Uterus (tissue), 4 donors: ENCODE data around the gene KRTAP20-4. TPM values are rescaled to one million over a fixed set of nuclear protein-coding genes. Genes with fewer than 3 reads are reported as not detected.

Experiments
- DNase-seq, 2 donors: peaks; one replicate each; pipeline ENCODE4 v3.0.0-alpha.2; 2019 to 2020
- H3K27ac ChIP-seq, 2 donors: fragments of 200-600 bp; sonication (generic); 1 replicate in 1 of 2; 2 replicates in 1 of 2; pipeline ENCODE4 v1.5.1; 2016 to 2018
- H3K27me3 ChIP-seq, 2 donors: fragments of 200-600 bp; sonication (generic); one replicate each; pipeline ENCODE4 v1.5.1; 2018 to 2019; ENCODE audit warnings: control low read depth in 1 of 2
- H3K36me3 ChIP-seq, 2 donors: fragments of 200-600 bp; sonication (generic); one replicate each; pipeline ENCODE4 v1.5.1; 2019; ENCODE audit warnings: control low read depth in 1 of 2
- H3K4me1 ChIP-seq, 2 donors: fragments of 200-600 bp; sonication (generic); one replicate each; pipeline ENCODE4 v1.5.1; 2018 to 2019; ENCODE audit warnings: control low read depth in 1 of 2
- H3K4me3 ChIP-seq, 2 donors: fragments of 200-600 bp; sonication (generic); 1 replicate in 1 of 2; 2 replicates in 1 of 2; pipeline ENCODE4 v1.5.1; 2018 to 2019; ENCODE audit warnings: mild to moderate bottlenecking in 1 of 2
- H3K9me3 ChIP-seq, 2 donors: fragments of 200-600 bp; sonication (generic); one replicate each; pipeline ENCODE4 v1.5.1; 2019; ENCODE audit warnings: control low read depth in 1 of 2
- POLR2A ChIP-seq, 2 donors: fragments of 450-650 bp; IDR thresholded peaks; one replicate each; pipeline ENCODE4 v1.6.1; 2016; ENCODE audit warnings: antibody characterized with exemption in 2 of 2, mild to moderate bottlenecking in 1 of 2, moderate library complexity in 1 of 2
- intact Hi-C: fragments of 100-400 bp; cut with DNase I; formaldehyde crosslinking; loops from one replicate; pipeline ENCODE4 v1.15.1; 2023; ENCODE audit warnings: low total_unique reads
- total RNA-seq, 4 donors: library from RNA; depleted of rRNA in 3 of 4; stranded (reverse); fragments of >200 nt in 3 of 4; gene quantifications; one replicate each; pipeline versions ENCODE4 v1.1.0 to v1.2.4, GENCODE V29; 2014 to 2023
- TF ChIP-seq, protein P1 (sequence below), 4 experiments: fragments of 200-600 bp in 2 of 4; fragments of 450-650 bp in 2 of 4; sonication (generic) in 2 of 4; IDR thresholded peaks; one replicate each; pipeline ENCODE4 v1.5.1; 2016 to 2019; ENCODE audit warnings: antibody characterized with exemption in 4 of 4, mild to moderate bottlenecking in 2 of 4, moderate library complexity in 1 of 4
- donor health status: DM: yes; HTN: yes; CAD: no.

Gene KRTAP20-4
- total RNA-seq, 4 donors from 2014 or later, result not detected

- no peaks in the 10 kb centered on the region for H3K4me1 ChIP-seq
- H3K27ac ChIP-seq, result no peak overlapping the region
- no peaks in the 10 kb centered on the region for H3K36me3 ChIP-seq
- TF ChIP-seq, protein P1, sequence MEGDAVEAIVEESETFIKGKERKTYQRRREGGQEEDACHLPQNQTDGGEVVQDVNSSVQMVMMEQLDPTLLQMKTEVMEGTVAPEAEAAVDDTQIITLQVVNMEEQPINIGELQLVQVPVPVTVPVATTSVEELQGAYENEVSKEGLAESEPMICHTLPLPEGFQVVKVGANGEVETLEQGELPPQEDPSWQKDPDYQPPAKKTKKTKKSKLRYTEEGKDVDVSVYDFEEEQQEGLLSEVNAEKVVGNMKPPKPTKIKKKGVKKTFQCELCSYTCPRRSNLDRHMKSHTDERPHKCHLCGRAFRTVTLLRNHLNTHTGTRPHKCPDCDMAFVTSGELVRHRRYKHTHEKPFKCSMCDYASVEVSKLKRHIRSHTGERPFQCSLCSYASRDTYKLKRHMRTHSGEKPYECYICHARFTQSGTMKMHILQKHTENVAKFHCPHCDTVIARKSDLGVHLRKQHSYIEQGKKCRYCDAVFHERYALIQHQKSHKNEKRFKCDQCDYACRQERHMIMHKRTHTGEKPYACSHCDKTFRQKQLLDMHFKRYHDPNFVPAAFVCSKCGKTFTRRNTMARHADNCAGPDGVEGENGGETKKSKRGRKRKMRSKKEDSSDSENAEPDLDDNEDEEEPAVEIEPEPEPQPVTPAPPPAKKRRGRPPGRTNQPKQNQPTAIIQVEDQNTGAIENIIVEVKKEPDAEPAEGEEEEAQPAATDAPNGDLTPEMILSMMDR (IDR thresholded peaks at IDR 0.05), result no peak
- no peak for TF ChIP-seq POLR2A (IDR thresholded peaks at IDR 0.05)
- H3K27me3 ChIP-seq, result no peaks in the 10 kb centered on the region
- no peak for DNase-seq
- intact Hi-C loops, result no loop called here
- no peak overlapping the region for H3K4me3 ChIP-seq
- no peaks in the 10 kb centered on the region for H3K9me3 ChIP-seq
Observed at GRCh38 chr21:30612132-30612531, 8.3 kb upstream of the KRTAP20-4 start.

DNA sequence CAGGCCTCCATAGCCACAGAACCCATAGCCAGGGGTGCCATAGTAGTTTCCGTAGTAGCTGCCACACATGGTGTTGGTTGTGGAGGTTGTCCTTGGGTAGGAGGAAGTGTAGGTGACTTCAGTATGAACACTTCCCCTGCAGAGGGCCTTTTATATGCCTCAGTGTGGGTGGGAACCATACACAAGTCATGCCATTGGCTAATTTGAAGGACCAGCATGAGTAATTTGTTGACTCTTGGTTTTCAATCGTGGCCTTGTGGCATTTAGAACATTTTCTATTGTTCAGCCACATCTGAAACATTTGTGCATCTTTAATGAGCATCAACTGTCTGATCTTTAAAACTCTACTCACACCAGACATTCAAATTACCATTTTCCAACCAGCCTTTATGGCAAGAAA is 6.6 kb upstream of the KRTAP20-4 start, which contains the start of gene KRTAP6-1:
TSS of gene KRTAP6-1 (minus strand) at position 95 of the 400 bp plus-strand sequence. CDS start at position 69, 26 bp downstream.
- Histone ChIP-seq H3K4me3 (no peak within 1 kb of the TSS), H3K4me1 (no peaks in the 10 kb centered on the region), H3K27me3 (no peaks in the 10 kb centered on the region), H3K9me3 (no peaks in the 10 kb centered on the region), H3K27ac (no peak within 1 kb of the TSS), H3K36me3 (no peaks in the 10 kb centered on the region)
- intact Hi-C loops, result no loop called here
- no peak for TF ChIP-seq POLR2A (IDR thresholded peaks at IDR 0.05)
- TF ChIP-seq, protein P1 (IDR thresholded peaks at IDR 0.05), result no peak
- DNase-seq, result no peak

DNA sequence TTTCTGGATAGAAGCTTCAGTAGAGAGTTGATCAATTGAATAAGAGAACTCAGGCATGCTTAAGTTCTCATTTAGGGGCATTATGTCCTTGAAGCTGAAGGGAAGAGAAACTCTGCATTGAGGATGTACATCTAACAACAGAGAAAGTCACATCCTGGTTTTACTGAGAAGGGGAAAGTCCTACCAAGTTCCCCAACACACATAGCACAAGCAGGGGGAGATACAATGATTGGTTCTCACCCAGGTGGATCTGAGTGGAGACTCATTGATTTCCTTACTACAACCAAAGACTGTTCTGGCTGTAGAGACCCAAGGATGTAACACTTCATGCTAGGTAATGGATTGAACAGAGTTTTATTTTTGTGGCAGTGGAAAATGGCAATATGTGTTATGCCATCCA is 5.2 kb upstream of the KRTAP20-4 start:
- no peaks in the 10 kb centered on the region for H3K9me3 ChIP-seq
- H3K36me3 ChIP-seq, result no peaks in the 10 kb centered on the region
- no peak for TF ChIP-seq POLR2A (IDR thresholded peaks at IDR 0.05)
- TF ChIP-seq, protein P1 (IDR thresholded peaks at IDR 0.05), result no peak
- no peak for DNase-seq
- no peak overlapping the region for H3K4me3 ChIP-seq
- H3K27ac ChIP-seq, result no peak overlapping the region
- no peaks in the 10 kb centered on the region for H3K4me1 ChIP-seq
- H3K27me3 ChIP-seq, result no peaks in the 10 kb centered on the region
- intact Hi-C loops, result no loop called here

- no peaks in the 10 kb centered on the region for H3K9me3 ChIP-seq
- H3K27me3 ChIP-seq, result no peaks in the 10 kb centered on the region
- TF ChIP-seq POLR2A (IDR thresholded peaks at IDR 0.05), result no peak
- TF ChIP-seq, protein P1 (IDR thresholded peaks at IDR 0.05), result no peak
- H3K4me1 ChIP-seq, result no peaks in the 10 kb centered on the region
- intact Hi-C loops, result no loop called here
- H3K4me3 ChIP-seq, result no peak within 1 kb of the TSS
- no peak within 1 kb of the TSS for H3K27ac ChIP-seq
- no peaks in the 10 kb centered on the region for H3K36me3 ChIP-seq
- DNase-seq, result no peak
Observed at GRCh38 chr21:30616125-30616524, 4.3 kb upstream of the KRTAP20-4 start, which contains the start of gene KRTAP20-1. TSS of gene KRTAP20-1 (plus strand) at chr21:30616425. CDS start at chr21:30616455, 30 bp downstream.

GRCh38 chr21:30620080-30620479 is 347 bp upstream of the KRTAP20-4 start:
- H3K4me3 ChIP-seq, result no peak overlapping the region
- no peaks in the 10 kb centered on the region for H3K9me3 ChIP-seq
- no peaks in the 10 kb centered on the region for H3K27me3 ChIP-seq
- H3K36me3 ChIP-seq, result no peaks in the 10 kb centered on the region
- DNase-seq, result no peak
- TF ChIP-seq, protein P1 (IDR thresholded peaks at IDR 0.05), result no peak
- no peak for TF ChIP-seq POLR2A (IDR thresholded peaks at IDR 0.05)
- no peaks in the 10 kb centered on the region for H3K4me1 ChIP-seq
- no peak overlapping the region for H3K27ac ChIP-seq
- intact Hi-C loops, result no loop called here
